ENCODE data around the gene FAAP24. TPM values are rescaled to one million over a fixed set of nuclear protein-coding genes. Genes with fewer than 3 reads are reported as not detected.
"Not testable (repeated sequence)": the region's sequence is repeated elsewhere in the genome, so short reads cannot be mapped to it uniquely, and the experiment has no call there.

The FAAP24 gene
- total RNA-seq, 1 experiment from 2014 or later = 6.0 TPM

DNA sequence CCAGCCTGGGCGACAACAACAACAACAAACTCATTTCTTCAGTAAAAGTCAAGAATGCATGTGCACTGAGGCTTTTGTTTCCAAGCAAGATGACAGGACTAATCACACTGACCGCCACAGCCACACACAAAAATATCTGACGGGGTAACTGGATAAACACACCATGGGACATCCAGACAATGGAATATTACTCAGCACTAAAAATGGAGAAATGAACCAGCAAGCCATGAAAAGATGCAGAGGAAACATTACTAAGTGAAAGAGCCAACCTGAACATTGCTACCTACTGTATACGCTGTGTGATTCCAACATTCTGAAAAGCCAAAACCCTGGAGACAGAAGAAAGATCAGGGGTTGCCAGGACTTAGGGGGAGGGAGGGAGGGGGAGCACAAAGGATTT lies 36.7 kb downstream of the FAAP24 start:
- no peak overlapping the region for H3K14ac ChIP-seq (ENCODE audit: insufficient read depth, low read length)
- no peaks in the 10 kb centered on the region for H3K27me3 ChIP-seq (ENCODE audit: insufficient read depth, low read length)
- no peak overlapping the region for H3K9ac ChIP-seq (ENCODE audit: extremely low read depth, insufficient read length, low read length)
- no peak for DNase-seq
- no peak overlapping the region for H3K4me2 ChIP-seq (ENCODE audit: insufficient read depth, insufficient read length, low read length)
- no peaks in the 10 kb centered on the region for H3K23me2 ChIP-seq (ENCODE audit: insufficient read length, low read depth, low read length, poor library complexity, severe bottlenecking)
- H2BK12ac ChIP-seq (ENCODE audit: insufficient read length, low read depth, low read length) = no peak overlapping the region
- H2BK5ac ChIP-seq (ENCODE audit: insufficient read length, low read length) = no peak overlapping the region
- H4K20me1 ChIP-seq (ENCODE audit: control insufficient read depth, insufficient read depth, insufficient read length) = no peaks in the 10 kb centered on the region
- H2BK120ac ChIP-seq (ENCODE audit: low read depth, low read length, poor library complexity, severe bottlenecking) = no peak overlapping the region
- no peak overlapping the region for H3K23ac ChIP-seq (ENCODE audit: insufficient read length, low read depth, low read length)
- no peak overlapping the region for H4K5ac ChIP-seq (ENCODE audit: insufficient read length, low read depth, low read length)
- H2BK20ac ChIP-seq (ENCODE audit: low read depth, low read length, poor library complexity, severe bottlenecking) = no peak overlapping the region
- no peaks in the 10 kb centered on the region for H3K4me1 ChIP-seq (ENCODE audit: insufficient read depth, low read length)
- TF ChIP-seq, protein P1, sequence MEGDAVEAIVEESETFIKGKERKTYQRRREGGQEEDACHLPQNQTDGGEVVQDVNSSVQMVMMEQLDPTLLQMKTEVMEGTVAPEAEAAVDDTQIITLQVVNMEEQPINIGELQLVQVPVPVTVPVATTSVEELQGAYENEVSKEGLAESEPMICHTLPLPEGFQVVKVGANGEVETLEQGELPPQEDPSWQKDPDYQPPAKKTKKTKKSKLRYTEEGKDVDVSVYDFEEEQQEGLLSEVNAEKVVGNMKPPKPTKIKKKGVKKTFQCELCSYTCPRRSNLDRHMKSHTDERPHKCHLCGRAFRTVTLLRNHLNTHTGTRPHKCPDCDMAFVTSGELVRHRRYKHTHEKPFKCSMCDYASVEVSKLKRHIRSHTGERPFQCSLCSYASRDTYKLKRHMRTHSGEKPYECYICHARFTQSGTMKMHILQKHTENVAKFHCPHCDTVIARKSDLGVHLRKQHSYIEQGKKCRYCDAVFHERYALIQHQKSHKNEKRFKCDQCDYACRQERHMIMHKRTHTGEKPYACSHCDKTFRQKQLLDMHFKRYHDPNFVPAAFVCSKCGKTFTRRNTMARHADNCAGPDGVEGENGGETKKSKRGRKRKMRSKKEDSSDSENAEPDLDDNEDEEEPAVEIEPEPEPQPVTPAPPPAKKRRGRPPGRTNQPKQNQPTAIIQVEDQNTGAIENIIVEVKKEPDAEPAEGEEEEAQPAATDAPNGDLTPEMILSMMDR (conservative IDR thresholded peaks at IDR 0.05) = no peak
- H3T11ph ChIP-seq (ENCODE audit: low read length) = no peak overlapping the region
- H2AFZ ChIP-seq (ENCODE audit: low read length) = no peak overlapping the region
- no peak overlapping the region for H2AK5ac ChIP-seq (ENCODE audit: insufficient read length, low read length)
- H3K79me2 ChIP-seq (ENCODE audit: insufficient read depth, low read length) = no peaks in the 10 kb centered on the region
- WGBS (ENCODE audit: extremely low coverage, insufficient read length, low lambda C conversion rate) = no CpG with 5 or more reads among the region's 4 CpGs
- Mint-ChIP-seq H3K4me3 (no peak overlapping the region), H3K4me1 (peaks cover 8 to 15% of the 10 kb centered on the region in 2 experiments), H3K27ac (no peak overlapping the region), H3K9me3 (no peaks in the 10 kb centered on the region), H3K36me3 (ENCODE audit: insufficient read depth in 1 of 3, low read depth in 3 of 3) (peaks cover 31 to 64% (median 51%) of the 10 kb centered on the region in 3 experiments), H3K27me3 (ENCODE audit: low read depth) (no peaks in the 10 kb centered on the region)
- H3K56ac ChIP-seq (ENCODE audit: insufficient read length, low read depth, low read length) = no peak overlapping the region
- no peak overlapping the region for H2BK15ac ChIP-seq (ENCODE audit: low read depth, low read length)
- H3K79me1 ChIP-seq (ENCODE audit: insufficient read depth, low read depth, low read length, poor library complexity, severe bottlenecking) = no peaks in the 10 kb centered on the region
- H3K18ac ChIP-seq (ENCODE audit: insufficient read length, low read depth, low read length) = no peak overlapping the region
- H4K8ac ChIP-seq (replicated peaks; ENCODE audit: insufficient read length, low read depth, low read length) = no peak overlapping the region
- H3K4ac ChIP-seq (ENCODE audit: low read depth, low read length) = no peak overlapping the region
- H3K27ac ChIP-seq (ENCODE audit: insufficient read length, low read depth, low read length) = no peak overlapping the region
- no peak overlapping the region for H4K91ac ChIP-seq (ENCODE audit: insufficient read length, low read depth, low read length)
- H3K9me3 ChIP-seq (ENCODE audit: control insufficient read depth, low read depth, low read length) = no peaks in the 10 kb centered on the region

DNA sequence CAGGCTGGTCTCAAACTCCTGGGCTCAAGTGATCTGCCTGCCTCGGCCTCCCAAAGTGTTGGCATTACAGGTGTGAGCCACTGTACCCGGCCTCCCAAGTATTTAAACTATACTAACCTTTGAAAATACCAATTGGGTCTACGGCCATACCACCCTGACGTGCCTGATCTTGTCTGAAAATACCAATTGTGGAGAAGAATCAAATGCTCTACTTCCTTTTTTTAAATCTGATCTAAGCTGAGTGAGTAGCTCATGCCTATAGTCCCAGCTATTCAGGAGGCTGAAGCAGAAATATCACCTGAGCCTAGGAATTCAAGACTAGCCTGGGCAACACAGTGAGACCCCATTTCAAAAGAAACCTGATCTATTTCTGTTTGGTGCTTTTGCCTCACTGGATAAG lies 38.8 kb downstream of the FAAP24 start:
- H3K27me3 ChIP-seq (ENCODE audit: insufficient read depth, low read length); H3K18ac ChIP-seq (ENCODE audit: insufficient read length, low read depth, low read length); H3K23ac ChIP-seq (ENCODE audit: insufficient read length, low read depth, low read length); H3K4me1 ChIP-seq (ENCODE audit: insufficient read depth, low read length); H3K4me2 ChIP-seq (ENCODE audit: insufficient read depth, insufficient read length, low read length); H2AK5ac ChIP-seq (ENCODE audit: insufficient read length, low read length); H2BK15ac ChIP-seq (ENCODE audit: low read depth, low read length); H3K4me1 Mint-ChIP-seq; H3K4me3 Mint-ChIP-seq; H3K14ac ChIP-seq (ENCODE audit: insufficient read depth, low read length); H2BK120ac ChIP-seq (ENCODE audit: low read depth, low read length, poor library complexity, severe bottlenecking); H3T11ph ChIP-seq (ENCODE audit: low read length); DNase-seq; H4K5ac ChIP-seq (ENCODE audit: insufficient read length, low read depth, low read length); H2BK5ac ChIP-seq (ENCODE audit: insufficient read length, low read length); H3K27ac Mint-ChIP-seq; H3K79me1 ChIP-seq (ENCODE audit: insufficient read depth, low read depth, low read length, poor library complexity, severe bottlenecking); H3K79me2 ChIP-seq (ENCODE audit: insufficient read depth, low read length); H4K20me1 ChIP-seq (ENCODE audit: control insufficient read depth, insufficient read depth, insufficient read length); H3K9me3 ChIP-seq (ENCODE audit: control insufficient read depth, low read depth, low read length); H2BK20ac ChIP-seq (ENCODE audit: low read depth, low read length, poor library complexity, severe bottlenecking); H3K27me3 Mint-ChIP-seq (ENCODE audit: low read depth); H3K9me3 Mint-ChIP-seq; H2AFZ ChIP-seq (ENCODE audit: low read length); H3K23me2 ChIP-seq (ENCODE audit: insufficient read length, low read depth, low read length, poor library complexity, severe bottlenecking); H4K91ac ChIP-seq (ENCODE audit: insufficient read length, low read depth, low read length); H3K9ac ChIP-seq (ENCODE audit: extremely low read depth, insufficient read length, low read length); H3K4ac ChIP-seq (ENCODE audit: low read depth, low read length); H2BK12ac ChIP-seq (ENCODE audit: insufficient read length, low read depth, low read length); H4K8ac ChIP-seq (replicated peaks; ENCODE audit: insufficient read length, low read depth, low read length); H3K27ac ChIP-seq (ENCODE audit: insufficient read length, low read depth, low read length); H3K56ac ChIP-seq (ENCODE audit: insufficient read length, low read depth, low read length): not testable (repeated sequence)
- WGBS (ENCODE audit: extremely low coverage, insufficient read length, low lambda C conversion rate) = no CpG with 5 or more reads among the region's 4 CpGs
- H3K36me3 Mint-ChIP-seq (ENCODE audit: insufficient read depth in 1 of 3, low read depth in 3 of 3) = peaks cover 28 to 59% (median 44%) of the 10 kb centered on the region in 3 experiments; a peak in 6 of 7 replicates

Measured in H9 (cell line).